GM18517 (cell line): ENCODE data around the gene MVP.

Experiments used
- ATAC-seq: cut with Tn5 transposase; IDR thresholded peaks from one replicate; pipeline ENCODE4 v1.9.1; 2021; ENCODE audit warnings: mild to moderate bottlenecking, moderate library complexity; ENCODE audit not compliant: unreplicated experiment

The MVP gene

DNA sequence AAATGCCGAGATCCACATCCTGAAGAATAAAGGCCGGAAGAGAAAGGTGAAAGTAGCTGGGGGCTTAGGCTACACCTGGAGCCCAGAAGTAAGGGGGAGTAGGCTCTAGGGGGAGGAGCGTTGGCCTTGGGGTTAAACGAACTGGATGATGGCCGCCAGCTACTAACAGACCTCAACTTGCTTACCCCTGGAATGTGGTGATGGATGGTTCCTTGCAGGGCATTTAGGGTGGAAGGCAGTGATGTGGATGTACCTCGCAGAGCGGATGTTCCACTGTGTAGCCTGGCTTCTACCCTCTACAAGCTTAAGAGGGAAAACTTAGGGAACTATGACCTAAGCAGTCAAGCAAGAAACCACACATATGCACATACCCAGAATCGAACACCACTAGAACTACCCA is 16.2 kb upstream of the MVP start:
- ATAC-seq: no peak

DNA sequence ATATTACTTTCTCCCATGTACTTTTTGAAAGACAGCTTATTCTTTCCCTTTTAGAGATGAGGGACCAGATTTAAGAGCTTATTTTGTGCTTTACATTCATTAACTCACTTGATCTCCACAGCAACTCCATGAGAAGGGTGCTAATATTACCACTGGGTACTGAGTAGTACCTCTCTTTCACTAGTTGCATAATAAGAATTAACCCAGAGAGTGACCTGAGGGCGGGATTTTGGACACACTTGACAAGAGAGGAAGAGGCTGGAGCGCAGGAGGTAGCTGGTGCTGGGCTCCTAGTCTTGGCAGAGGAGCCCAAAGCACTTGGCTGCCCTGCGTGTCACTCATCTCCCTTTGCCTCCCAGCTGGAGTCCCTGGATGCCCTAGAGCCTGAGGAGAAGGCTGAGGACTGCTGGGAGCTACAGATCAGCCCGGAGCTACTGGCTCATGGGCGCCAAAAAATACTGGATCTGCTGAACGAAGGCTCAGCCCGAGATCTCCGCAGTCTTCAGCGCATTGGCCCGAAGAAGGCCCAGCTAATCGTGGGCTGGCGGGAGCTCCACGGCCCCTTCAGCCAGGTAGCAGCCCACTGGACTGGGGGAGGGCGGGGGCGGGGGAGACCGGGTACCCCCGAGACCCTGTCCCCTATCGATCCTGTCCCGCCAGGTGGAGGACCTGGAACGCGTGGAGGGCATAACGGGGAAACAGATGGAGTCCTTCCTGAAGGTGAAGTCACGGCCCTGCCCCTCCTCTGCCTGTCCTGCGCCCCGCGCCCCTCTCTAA is 15.6 kb upstream of the MVP start:
- ATAC-seq: no peak

DNA sequence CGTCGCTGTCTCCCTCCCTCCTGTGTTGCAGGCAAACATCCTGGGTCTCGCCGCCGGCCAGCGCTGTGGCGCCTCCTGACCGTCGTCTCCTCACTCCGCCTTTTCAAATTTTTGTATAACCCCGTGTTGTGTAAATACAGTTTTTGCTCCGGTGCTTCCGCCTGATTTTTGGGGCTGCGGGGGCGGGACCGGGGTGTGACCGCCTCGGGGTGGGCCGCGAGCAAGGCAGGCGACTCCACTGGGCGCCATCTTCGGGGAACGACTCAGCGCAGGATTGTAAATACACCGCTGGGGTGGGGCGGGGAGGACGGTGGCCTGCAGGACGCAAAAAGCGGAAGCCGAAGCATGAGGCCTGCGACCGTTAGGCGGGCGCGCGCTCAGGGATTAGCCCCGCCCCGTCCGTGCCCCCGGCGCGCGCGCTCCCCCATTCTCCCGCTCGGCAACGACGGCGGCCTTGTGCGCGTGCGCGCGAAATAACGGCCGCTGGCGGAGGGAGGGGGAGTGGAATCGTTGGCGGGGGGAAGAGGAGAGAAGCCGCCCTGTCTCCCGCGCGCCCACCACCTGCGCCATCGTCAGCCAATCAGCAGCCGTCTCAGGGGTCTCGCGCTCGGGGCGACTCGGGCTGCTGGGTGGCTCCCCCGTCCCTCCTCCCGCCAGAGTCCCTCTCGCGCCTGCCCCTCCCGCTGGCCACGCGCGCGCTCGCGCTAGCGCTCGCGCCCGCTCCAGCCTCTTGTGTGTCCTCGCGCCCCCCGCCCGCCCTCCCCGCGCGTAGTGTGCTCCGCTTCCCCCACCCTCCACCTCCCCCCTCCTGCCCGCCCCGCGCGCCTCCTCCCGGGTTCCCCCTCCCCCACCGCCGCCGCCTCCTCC is 14.8 kb upstream of the MVP start:
- ATAC-seq: peak; percentile 55

DNA sequence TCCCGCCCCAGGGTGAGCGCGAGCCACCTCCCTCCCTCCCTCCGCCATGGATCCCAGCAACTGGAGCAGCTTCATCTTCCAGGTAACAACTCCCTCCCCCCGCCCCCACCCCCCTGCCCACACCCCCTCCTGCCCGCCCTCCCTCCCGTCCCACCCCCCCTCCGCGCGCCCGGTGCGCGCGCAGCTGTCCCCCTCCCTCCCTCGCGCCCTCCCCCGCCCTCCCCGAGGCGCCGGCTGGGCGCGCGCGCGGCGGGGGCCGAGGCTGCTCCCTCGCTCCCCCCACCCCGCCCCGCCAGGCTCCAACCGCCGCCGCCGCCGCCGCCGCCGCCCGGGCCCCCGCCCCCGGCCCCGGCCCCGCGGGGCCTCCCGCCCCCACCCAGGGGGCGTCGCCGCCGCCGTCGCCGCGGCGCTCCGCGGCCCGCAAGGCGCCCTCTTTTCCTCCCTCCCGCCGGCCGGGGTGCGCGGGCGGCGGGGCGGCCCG is 14.1 kb upstream of the MVP start, which contains the start of gene MAZ:
Gene MAZ, plus strand, starts transcription at position 431 of the 481 bp plus-strand sequence. CDS start 173 bp downstream, outside the sequence.
- ATAC-seq: no peak

DNA sequence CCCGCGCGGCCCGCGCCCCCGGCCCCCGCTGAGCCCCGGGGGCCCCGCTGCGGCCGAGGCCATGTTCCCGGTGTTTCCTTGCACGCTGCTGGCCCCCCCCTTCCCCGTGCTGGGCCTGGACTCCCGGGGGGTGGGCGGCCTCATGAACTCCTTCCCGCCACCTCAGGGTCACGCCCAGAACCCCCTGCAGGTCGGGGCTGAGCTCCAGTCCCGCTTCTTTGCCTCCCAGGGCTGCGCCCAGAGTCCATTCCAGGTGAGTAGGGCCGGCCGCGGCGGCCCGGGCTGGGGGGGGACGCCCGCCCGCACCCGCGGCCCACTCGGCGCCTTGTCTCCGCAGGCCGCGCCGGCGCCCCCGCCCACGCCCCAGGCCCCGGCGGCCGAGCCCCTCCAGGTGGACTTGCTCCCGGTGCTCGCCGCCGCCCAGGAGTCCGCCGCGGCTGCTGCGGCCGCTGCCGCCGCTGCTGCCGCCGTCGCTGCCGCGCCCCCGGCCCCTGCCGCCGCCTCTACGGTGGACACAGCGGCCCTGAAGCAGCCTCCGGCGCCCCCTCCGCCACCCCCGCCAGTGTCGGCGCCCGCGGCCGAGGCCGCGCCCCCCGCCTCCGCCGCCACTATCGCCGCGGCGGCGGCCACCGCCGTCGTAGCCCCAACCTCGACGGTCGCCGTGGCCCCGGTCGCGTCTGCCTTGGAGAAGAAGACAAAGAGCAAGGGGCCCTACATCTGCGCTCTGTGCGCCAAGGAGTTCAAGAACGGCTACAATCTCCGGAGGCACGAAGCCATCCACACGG is 13.4 kb upstream of the MVP start:
- no peak for ATAC-seq

DNA sequence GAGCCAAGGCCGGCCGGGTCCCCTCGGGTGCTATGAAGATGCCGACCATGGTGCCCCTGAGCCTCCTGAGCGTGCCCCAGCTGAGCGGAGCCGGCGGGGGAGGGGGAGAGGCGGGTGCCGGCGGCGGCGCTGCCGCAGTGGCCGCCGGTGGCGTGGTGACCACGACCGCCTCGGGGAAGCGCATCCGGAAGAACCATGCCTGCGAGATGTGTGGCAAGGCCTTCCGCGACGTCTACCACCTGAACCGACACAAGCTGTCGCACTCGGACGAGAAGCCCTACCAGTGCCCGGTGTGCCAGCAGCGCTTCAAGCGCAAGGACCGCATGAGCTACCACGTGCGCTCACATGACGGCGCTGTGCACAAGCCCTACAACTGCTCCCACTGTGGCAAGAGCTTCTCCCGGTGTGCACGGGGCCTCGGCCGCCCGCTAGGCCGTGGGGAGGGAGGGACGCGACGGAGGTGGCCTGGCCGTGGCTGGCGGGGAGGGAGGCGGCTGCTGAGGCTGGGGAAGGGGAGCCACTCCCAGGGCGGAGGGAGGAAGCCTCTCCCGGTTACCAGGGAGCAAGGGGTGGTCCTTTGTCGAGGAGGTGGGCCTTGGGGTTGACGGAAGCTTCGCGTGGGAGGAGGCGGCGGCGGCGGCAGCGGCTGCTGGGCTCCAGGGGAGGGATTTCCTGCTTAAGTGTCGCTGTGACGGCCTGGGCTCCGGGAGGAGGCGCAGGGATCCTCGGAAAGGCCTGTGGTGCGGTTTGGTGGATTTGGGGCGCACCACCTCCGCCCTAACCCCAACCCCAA is 12.6 kb upstream of the MVP start:
- ATAC-seq: no peak

DNA sequence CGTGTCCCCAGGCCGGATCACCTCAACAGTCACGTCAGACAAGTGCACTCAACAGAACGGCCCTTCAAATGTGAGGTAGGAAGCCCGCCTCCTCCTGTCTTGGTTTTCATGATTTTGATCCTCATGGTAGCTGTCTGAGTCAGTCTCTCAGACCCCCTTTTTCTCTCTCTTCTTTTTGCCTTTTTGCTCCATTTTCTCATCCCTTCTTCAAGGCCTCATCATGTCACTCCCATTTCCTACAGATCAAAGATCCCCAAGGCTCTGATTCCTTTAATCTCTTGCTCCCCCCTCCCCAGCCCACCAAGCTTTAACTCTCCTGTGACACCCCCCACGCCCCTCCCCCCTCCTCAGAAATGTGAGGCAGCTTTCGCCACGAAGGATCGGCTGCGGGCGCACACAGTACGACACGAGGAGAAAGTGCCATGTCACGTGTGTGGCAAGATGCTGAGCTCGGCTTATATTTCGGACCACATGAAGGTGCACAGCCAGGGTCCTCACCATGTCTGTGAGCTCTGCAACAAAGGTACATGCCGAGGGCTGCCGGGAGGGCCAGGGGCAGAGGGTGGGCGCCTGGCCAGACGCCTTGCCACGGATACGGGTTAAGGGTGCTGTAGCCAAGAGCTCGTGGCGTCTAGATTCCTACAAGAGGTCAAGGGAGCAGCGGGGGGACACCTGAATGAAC is 11.9 kb upstream of the MVP start:
- no peak for ATAC-seq

DNA sequence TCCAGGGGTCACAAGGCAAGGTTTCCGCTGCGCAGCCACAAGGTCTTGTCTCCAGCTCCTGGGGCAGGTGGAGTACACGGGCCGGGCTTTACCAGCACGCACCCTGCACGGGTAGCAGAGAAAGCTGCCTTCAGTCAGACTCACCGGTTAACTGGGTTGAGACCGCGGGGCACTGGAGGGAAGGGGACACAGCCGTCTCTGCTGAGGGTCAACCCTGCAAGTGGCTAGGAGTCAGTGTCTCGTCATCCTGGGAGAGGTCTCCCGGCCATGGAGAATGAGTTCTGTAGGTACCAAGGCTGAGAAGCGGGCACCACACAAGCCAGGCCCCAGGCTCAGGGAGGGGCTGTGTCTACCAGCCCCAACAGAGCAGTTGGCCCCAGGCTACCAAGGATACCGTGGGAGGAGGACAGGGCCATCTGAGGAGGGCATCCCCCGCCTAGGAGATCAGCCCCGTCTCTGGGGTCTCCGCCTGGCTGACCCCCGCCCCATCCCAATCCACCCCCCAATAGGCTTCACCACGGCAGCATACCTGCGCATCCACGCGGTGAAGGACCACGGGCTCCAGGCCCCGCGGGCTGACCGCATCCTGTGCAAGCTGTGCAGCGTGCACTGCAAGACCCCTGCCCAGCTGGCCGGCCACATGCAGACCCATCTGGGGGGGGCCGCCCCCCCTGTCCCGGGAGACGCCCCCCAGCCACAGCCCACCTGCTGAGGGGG is 11.1 kb upstream of the MVP start:
- no peak for ATAC-seq

DNA sequence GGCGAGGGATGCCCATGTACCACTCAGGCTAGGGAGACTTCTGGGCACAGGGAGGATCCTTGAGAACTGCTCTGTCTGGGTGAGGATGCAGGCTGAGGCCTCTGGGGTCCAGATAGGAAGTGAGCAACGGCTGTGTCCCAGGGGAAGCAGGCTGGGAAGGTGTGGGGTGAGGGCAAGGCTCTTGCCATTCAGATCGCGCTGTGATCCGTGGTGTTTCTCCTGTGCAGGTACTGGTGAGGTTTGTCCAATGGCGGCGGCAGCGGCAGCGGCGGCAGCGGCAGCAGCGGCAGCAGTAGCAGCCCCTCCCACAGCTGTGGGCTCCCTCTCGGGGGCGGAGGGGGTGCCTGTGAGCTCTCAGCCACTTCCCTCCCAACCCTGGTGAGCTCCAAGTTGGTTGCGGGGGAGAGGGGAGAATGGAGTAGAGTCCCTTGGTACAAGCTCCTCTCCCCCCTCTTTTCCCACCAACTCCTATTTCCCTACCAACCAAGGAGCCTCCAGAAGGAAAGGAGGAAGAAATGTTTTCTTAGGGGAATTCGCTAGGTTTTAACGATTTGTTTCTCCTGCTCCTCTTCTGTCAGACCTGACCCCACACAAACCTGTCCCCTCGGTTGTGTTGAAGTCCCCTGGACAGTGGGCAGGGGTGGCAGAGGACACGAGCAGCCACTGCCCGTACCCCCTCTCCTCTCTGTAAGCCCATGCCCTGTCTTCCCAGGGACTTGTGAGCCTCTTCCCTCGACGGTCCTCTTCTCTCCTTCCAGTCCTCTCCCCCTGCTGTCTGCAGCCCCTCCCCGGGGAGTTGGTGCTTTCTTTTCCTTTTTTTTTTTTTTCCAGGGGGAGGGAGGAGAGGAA is 10.2 kb upstream of the MVP start:
- no peak for ATAC-seq

DNA sequence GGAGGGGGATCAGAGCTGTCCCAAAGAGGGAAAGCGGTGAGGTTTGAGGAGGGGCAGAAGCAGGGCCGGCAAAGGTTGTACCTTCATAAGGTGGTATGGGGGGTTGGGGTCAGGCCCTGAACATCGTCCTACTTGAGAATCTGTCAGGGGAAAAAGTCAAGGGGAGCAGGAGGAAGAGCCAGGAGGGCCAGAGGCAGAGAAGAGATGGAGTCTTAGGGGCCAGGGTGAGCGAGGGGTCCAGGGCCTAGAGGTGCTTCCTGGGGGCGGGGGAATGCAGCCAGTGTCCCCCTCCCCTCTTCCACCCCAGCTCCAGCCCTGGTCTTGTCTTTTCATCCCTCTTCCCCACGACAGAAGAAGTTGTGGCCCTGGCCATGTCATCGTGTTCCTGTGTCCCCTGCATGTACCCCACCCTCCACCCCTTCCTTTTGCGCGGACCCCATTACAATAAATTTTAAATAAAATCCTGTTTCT is 9.5 kb upstream of the MVP start:
- ATAC-seq: no peak

DNA sequence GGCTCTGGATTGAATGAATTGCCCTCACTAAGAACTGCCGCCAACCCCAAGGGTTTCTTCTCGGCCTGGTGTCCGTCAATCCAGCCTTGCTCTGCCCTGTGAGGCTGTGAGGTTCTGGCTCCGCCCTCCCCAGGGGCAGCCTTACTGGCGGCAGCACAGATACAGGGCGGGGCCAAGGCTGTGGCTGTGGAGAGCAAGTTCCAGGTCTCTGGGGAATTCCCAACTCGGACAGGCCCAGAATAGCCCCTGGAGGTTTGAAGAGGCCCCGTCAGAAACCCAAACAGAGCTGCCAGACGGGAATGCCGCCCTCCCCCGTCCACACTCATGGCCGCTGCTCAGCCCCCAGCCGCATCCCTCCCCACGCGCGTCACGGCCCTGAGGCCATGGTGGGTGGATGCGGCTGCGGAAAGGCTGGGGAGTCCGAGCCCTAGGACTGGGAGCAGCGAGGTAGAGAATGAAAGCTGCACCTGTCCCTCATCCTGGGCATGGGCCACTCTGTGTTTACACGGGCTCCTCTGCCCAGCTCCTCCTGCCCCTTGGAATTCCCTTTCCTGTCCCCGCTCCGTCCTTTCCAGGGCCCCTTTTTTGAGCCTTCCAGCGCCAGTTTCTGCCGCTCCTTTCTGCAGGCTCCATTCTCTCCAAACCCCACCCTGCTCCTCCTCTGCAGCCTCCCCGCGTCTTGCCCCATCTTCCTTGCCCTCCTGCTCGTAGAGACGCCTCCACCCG is 8.9 kb upstream of the MVP start:
- no peak for ATAC-seq

DNA sequence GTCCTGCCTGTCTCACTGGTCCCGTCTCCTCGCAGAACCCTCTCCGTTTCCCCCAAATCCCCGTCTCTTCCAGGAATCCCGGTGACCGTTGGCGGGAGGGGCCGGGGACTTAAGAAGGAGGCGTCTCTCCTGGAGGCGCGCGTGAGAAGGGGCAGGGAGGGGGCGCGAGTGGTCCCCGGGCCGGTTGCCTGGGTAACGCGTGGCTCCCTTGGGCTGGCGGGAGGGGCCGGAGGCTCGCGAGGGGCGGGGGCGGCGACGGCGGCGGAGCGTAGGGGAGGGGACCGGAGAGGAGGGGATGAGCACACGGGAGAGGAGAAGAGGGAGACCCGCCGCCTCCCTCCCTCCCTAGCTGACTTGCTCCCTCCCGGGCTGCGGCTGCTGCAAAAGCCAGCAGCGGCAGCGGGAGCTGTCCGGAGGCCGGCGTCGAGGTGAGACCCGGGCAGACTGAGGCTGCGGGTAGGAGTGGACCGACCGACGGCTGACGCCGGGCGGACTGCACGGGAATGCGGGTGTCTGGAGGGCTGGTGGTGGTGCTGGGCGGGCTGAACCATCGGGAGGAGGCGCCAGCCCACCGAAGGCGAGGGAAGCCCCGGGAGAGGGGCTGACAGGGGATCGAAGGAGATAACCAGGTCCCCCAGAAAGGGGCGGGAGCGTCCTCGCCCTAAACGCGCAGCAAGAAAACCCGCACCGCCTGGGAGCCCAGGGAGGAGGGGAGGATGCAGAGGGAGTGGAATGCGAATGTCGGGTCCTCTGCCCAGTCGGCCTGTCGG is 8.2 kb upstream of the MVP start, which contains the start of gene PRRT2:
Gene PRRT2, plus strand, starts transcription at position 298 of the 770 bp plus-strand sequence. CDS start 862 bp downstream, outside the sequence.
- ATAC-seq: no peak

DNA sequence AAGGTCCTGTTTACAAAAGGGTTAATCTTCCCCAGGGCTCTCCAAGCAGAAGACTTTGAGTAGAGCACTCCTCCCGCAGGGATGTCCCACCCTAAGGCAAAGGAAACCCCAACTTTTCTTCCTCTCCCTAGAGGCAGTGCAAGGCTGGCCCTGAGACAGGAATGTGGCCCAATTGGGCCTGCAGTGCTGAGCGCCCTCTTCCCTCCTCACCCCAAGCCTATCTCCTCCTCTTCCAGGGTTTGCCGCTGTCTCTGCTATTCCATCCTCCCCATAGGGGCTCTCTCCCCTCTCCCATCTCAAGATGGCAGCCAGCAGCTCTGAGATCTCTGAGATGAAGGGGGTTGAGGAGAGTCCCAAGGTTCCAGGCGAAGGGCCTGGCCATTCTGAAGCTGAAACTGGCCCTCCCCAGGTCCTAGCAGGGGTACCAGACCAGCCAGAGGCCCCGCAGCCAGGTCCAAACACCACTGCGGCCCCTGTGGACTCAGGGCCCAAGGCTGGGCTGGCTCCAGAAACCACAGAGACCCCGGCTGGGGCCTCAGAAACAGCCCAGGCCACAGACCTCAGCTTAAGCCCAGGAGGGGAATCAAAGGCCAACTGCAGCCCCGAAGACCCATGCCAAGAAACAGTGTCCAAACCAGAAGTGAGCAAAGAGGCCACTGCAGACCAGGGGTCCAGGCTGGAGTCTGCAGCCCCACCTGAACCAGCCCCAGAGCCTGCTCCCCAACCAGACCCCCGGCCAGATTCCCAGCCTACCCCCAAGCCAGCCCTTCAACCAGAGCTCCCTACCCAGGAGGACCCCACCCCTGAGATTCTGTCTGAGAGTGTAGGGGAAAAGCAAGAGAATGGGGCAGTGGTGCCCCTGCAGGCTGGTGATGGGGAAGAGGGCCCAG is 7.3 kb upstream of the MVP start:
- no peak for ATAC-seq

DNA sequence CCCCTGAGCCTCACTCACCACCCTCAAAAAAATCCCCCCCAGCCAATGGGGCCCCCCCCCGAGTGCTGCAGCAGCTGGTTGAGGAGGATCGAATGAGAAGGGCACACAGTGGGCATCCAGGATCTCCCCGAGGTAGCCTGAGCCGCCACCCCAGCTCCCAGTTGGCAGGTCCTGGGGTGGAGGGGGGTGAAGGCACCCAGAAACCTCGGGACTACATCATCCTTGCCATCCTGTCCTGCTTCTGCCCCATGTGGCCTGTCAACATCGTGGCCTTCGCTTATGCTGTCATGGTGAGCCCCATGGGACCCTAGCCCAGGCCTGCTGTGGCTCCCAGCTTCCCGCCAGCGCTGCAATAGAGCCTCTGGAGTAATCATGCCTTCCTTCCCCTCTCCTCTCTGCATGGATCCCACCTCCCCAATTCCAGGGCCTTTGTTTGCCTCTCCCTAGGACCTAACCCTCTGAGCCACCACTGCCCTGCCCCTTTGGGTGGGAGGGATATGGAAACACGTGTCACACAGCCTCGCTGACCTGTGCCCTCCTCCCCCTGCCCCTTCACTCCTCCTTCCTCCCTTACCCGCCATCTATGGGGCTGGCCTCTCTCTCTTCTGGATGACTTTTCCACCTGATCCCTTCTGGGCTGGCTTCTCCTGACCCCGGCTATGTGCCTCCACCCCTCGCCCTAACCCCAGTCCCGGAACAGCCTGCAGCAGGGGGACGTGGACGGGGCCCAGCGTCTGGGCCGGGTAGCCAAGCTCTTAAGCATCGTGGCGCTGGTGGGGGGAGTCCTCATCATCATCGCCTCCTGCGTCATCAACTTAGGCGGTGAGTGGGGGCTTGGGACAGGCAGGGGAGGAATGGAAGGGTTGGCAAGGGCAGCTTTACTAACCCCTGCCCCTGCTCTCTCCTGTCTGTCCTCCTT is 6.4 kb upstream of the MVP start:
- ATAC-seq: no peak
